Immature natural killer cell (primary cell): ENCODE data around the gene CACNA1I. TPM values are rescaled to one million over a fixed set of nuclear protein-coding genes. Genes with fewer than 3 reads are reported as not detected.

Experiments
- DNase-seq, 3 donors: peaks; one replicate each; pipeline ENCODE4 v3.0.0; 2022; ENCODE audit warnings: mixed read lengths in 1 of 3
- H3K27ac Mint-ChIP-seq, 6 donors: one replicate each; pipeline ENCODE4 v1.8.0; 2020; ENCODE audit warnings: mixed read lengths in 6 of 6, mild to moderate bottlenecking in 5 of 6, inconsistent platforms in 4 of 6, moderate library complexity in 3 of 6
- H3K27me3 Mint-ChIP-seq, 3 donors: one replicate each; pipeline ENCODE4 v1.8.0; 2020 to 2021; ENCODE audit warnings: low read depth in 3 of 3, mild to moderate bottlenecking in 3 of 3, mixed read lengths in 3 of 3, moderate library complexity in 3 of 3, inconsistent platforms in 1 of 3
- H3K36me3 Mint-ChIP-seq, 3 donors: one replicate each; pipeline ENCODE4 v1.8.0; 2020; ENCODE audit warnings: mixed read lengths in 3 of 3, inconsistent platforms in 2 of 3, mild to moderate bottlenecking in 2 of 3
- H3K4me1 Mint-ChIP-seq, 2 donors: one replicate each; pipeline ENCODE4 v1.8.0; 2020; ENCODE audit warnings: inconsistent platforms in 2 of 2, mild to moderate bottlenecking in 2 of 2, mixed read lengths in 2 of 2, moderate library complexity in 1 of 2
- H3K4me3 Mint-ChIP-seq, 5 donors: one replicate each; pipeline ENCODE4 v1.8.0; 2020; ENCODE audit warnings: mild to moderate bottlenecking in 5 of 5, mixed read lengths in 5 of 5, inconsistent platforms in 3 of 5, moderate library complexity in 3 of 5
- H3K9me3 Mint-ChIP-seq, 6 donors: one replicate each; pipeline ENCODE4 v1.8.0; 2020; ENCODE audit warnings: mild to moderate bottlenecking in 6 of 6, mixed read lengths in 6 of 6, inconsistent platforms in 4 of 6, moderate library complexity in 3 of 6
- polyA plus RNA-seq, 3 donors: library from polyadenylated mRNA; unstranded; fragments of 300-500 nt; fragmentation: Illumina TruSeq; gene quantifications; one replicate each; pipeline ENCODE4 v1.2.3, GENCODE V29; 2021

CACNA1I gene
- polyA plus RNA-seq, 3 donors from 2014 or later = not detected

GRCh38 chr22:39712751-39713525 lies 142.4 kb downstream of the CACNA1I start:
- Mint-ChIP-seq H3K27ac (no peak overlapping the region), H3K9me3 (peaks cover 0 to 1% (median 0%) of the 10 kb centered on the region in 6 donors), H3K4me3 (no peak overlapping the region), H3K27me3 (peaks cover 3 to 5% (median 5%) of the 10 kb centered on the region in 3 donors), H3K4me1 (no peaks in the 10 kb centered on the region), H3K36me3 (no peaks in the 10 kb centered on the region)
- DNase-seq = no peak

DNA sequence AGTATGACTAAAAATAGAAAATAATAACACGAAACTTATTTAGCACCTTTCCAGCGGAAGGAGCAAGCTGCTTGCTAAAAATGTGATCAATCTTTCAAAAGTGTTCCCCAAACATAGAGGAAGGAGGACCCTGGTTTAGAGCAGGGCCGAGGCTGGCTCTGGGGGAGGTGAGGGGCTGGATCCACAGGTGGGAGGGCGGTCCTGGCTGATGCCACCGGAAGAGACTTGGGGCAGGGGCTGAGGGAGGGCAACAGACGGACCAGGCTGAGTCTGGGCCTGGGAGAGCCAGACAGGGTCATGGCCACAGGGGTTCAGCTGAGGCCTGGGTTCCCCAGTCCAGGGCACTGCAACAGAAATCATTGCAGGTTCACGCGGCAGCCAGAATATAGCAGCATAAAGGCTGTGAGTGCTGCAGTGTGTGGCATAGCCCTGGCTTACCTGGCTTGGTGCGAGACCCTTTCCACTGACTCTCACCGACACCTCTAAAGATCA lies 143.3 kb downstream of the CACNA1I start:
- Mint-ChIP-seq H3K27me3 (peaks cover 3 to 5% (median 5%) of the 10 kb centered on the region in 3 donors), H3K9me3 (peaks cover 0 to 1% (median 0%) of the 10 kb centered on the region in 6 donors), H3K4me3 (no peak overlapping the region), H3K27ac (no peak overlapping the region), H3K36me3 (no peaks in the 10 kb centered on the region), H3K4me1 (peaks cover 0 to 1% of the 10 kb centered on the region in 2 donors)
- DNase-seq = no peak

- Mint-ChIP-seq H3K27ac (no peak overlapping the region), H3K4me3 (no peak overlapping the region), H3K4me1 (peaks cover 4% of the 10 kb centered on the region in 2 donors), H3K36me3 (no peaks in the 10 kb centered on the region), H3K9me3 (peaks cover 0 to 1% (median 0%) of the 10 kb centered on the region in 6 donors), H3K27me3 (peaks cover 3 to 5% (median 4%) of the 10 kb centered on the region in 3 donors)
- no peak for DNase-seq
These were observed 143.8 kb downstream of the CACNA1I start for GRCh38 chr22:39714321-39714720.

DNA sequence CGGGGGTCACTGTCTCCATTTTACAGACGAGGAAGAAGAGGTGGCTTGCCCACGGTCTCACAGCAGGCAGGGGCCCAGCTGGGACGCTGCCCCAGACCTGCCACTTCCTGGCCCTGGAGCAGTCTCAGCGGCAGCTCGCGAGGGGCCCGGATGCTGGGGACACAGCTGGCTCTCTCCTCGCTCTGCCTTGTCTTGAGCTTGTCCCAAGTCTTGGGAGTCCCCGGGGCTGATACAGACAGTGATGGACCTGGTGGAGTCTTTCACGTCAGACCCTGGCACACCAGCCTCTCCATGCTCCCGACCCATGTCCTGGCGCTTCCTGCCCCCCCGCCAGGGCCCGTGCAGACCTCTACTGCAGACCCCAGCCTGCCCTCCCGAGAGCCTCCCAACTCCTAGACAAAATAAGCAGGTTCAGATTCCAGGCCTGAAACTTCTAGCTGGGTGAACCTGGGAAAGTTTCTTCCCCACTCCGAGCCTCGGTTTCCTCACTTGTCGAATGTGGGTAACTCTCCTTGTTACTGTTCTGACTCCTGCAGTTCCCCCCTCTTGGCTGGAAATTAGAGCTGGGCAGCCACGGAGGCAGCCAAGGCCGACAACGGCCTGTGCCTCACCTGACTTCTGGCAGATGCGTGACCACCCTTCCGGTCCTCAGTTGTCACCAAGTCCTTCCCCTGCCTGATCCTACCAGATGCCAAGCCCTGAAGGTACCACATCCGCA lies 145.4 kb downstream of the CACNA1I start:
- peaks cover 0 to 1% (median 0%) of the 10 kb centered on the region in 6 donors for H3K9me3 Mint-ChIP-seq
- DNase-seq = no peak
- H3K27ac Mint-ChIP-seq = no peak overlapping the region
- peaks cover 0 to 14% (median 1%) of the 10 kb centered on the region in 3 donors for H3K27me3 Mint-ChIP-seq
- H3K4me3 Mint-ChIP-seq = no peak overlapping the region
- no peaks in the 10 kb centered on the region for H3K36me3 Mint-ChIP-seq
- peaks cover 11 to 14% of the 10 kb centered on the region in 2 donors for H3K4me1 Mint-ChIP-seq

DNA sequence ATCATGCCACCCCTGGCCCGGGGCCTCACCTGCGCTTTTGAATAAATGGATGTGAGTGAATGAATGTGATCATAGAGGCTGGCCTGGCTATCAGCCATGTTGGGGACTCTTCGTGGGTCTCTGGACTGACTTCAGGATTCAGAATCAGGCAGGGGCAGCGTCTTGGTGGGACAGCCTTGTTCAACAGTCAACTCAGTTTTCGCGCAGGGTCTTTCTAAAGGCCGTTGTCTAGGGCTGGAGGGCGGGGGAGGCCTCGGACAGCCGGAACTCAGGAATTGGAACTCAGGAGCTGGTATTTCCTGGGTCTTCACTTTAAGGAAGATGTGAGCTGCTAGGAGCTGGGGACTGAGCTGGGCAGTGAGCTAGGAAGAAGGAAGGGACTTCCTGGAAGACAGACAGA lies 146.0 kb downstream of the CACNA1I start:
- peaks cover 11 to 14% of the 10 kb centered on the region in 2 donors for H3K4me1 Mint-ChIP-seq
- no peak overlapping the region for H3K4me3 Mint-ChIP-seq
- peaks cover 0 to 14% (median 1%) of the 10 kb centered on the region in 3 donors for H3K27me3 Mint-ChIP-seq
- H3K36me3 Mint-ChIP-seq = no peaks in the 10 kb centered on the region
- no peak for DNase-seq
- H3K27ac Mint-ChIP-seq = no peak overlapping the region
- peaks cover 0 to 1% (median 0%) of the 10 kb centered on the region in 6 donors for H3K9me3 Mint-ChIP-seq

GRCh38 chr22:39717099-39717498 lies 146.5 kb downstream of the CACNA1I start:
- Mint-ChIP-seq H3K4me3 (no peak overlapping the region), H3K36me3 (no peaks in the 10 kb centered on the region), H3K27ac (no peak overlapping the region), H3K4me1 (peaks cover 11 to 14% of the 10 kb centered on the region in 2 donors), H3K27me3 (peaks cover 0 to 14% (median 1%) of the 10 kb centered on the region in 3 donors), H3K9me3 (no peaks in the 10 kb centered on the region)
- DNase-seq = no peak

- no peaks in the 10 kb centered on the region for H3K9me3 Mint-ChIP-seq
- peaks cover 11 to 14% of the 10 kb centered on the region in 2 donors for H3K4me1 Mint-ChIP-seq
- peaks cover 0 to 14% (median 0%) of the 10 kb centered on the region in 3 donors for H3K27me3 Mint-ChIP-seq
- no peak for DNase-seq
- peak overlapping the region in 1 of 6 donors; percentile 30 for H3K27ac Mint-ChIP-seq
- peak overlapping the region in 1 of 5 donors; percentile 43 for H3K4me3 Mint-ChIP-seq
- no peaks in the 10 kb centered on the region for H3K36me3 Mint-ChIP-seq
These were observed 147.7 kb downstream of the CACNA1I start for GRCh38 chr22:39718206-39718605.

DNA sequence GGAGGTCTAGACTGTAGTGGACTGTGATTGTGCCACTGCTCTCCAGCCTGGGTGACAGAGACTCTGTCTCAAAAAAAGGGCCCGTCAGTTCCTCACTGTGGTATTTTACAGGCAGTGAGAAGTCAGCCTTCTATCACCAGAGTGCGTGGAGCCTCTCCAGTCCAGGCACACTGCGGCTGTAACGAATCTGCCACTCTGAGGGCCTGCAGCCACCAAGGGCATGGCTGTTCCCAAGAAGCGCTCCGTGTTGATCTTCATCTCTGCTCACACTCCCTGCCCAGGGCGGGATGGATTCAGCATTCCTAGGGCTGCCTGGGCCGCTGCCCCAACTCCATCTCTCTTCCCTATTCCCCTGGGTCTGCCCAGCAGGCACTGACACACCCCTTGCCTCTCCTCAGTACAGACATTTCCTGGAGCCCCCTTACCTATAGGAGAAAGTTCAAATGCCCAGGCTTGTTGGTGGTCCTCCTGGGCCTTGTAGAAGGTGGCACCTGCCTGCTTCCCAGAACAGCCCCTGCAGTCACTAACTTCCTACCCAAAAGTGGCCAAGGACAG lies 148.4 kb downstream of the CACNA1I start:
- peak overlapping the region in 1 of 5 donors; percentile 7 for H3K4me3 Mint-ChIP-seq
- DNase-seq = no peak
- H3K36me3 Mint-ChIP-seq = no peaks in the 10 kb centered on the region
- peaks cover 11 to 14% of the 10 kb centered on the region in 2 donors for H3K4me1 Mint-ChIP-seq
- H3K27me3 Mint-ChIP-seq = peaks cover 0 to 14% (median 0%) of the 10 kb centered on the region in 3 donors
- H3K9me3 Mint-ChIP-seq = no peaks in the 10 kb centered on the region
- H3K27ac Mint-ChIP-seq = peak overlapping the region in 3 of 6 donors; percentile 34 to 49 (median 44)

- peak overlapping the region in 1 of 5 donors; percentile 13 for H3K4me3 Mint-ChIP-seq
- H3K27ac Mint-ChIP-seq = peak overlapping the region in 3 of 6 donors; percentile 34 to 49 (median 44)
- DNase-seq = peak; percentile 17 to 34 (median 25)
- H3K27me3 Mint-ChIP-seq = peaks cover 0 to 14% (median 0%) of the 10 kb centered on the region in 3 donors
- H3K9me3 Mint-ChIP-seq = no peaks in the 10 kb centered on the region
- H3K4me1 Mint-ChIP-seq = peaks cover 11 to 14% of the 10 kb centered on the region in 2 donors
- H3K36me3 Mint-ChIP-seq = no peaks in the 10 kb centered on the region
These were observed 149.3 kb downstream of the CACNA1I start for GRCh38 chr22:39719559-39720450.

DNA sequence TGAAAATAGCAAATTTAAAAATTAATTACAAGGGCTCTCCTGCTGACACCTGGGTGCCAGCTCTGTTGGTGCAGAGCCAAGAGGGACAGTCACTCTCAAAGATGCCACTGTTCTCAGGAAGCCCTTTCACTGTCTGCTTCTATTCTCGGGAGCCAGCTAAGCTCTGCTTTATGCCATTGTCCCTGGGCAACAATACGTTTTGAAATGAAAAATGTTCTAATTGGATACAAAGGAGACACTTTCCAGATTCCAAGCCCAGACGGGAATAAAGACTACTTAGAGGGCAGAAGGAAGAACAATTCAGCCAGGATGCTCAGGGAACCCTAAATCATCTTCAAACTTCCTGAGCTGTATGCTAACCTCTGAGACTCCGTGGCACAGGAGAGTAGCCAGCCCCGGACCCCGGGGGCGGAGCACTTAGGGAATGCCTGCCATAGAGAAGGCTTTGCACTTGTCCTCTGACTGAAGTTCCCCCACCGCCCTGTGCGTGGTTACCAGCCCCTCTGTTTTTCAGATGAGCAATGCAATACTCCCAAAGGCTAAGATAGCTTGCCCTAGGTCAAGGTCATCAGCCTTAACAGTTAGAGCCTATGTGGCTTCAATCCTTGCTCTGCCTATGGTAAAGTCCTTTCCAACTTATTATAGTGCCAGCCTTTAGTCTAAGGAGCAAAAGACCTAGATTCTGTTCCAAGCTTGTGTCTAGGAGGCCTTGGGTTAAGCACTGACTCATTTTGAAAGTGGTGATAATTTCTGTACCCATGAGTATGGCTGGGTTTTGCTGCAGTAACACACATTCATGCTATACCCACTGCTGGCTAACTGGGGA lies 150.9 kb downstream of the CACNA1I start:
- Mint-ChIP-seq H3K27ac (no peak overlapping the region), H3K9me3 (no peaks in the 10 kb centered on the region), H3K4me1 (peaks cover 11 to 14% of the 10 kb centered on the region in 2 donors), H3K4me3 (no peak overlapping the region), H3K36me3 (no peaks in the 10 kb centered on the region), H3K27me3 (peaks cover 0 to 12% (median 0%) of the 10 kb centered on the region in 3 donors)
- no peak for DNase-seq

GRCh38 chr22:39722032-39722325 lies 151.4 kb downstream of the CACNA1I start:
- H3K9me3 Mint-ChIP-seq = no peaks in the 10 kb centered on the region
- no peaks in the 10 kb centered on the region for H3K36me3 Mint-ChIP-seq
- no peak for DNase-seq
- no peak overlapping the region for H3K27ac Mint-ChIP-seq
- peaks cover 0 to 10% (median 4%) of the 10 kb centered on the region in 3 donors for H3K27me3 Mint-ChIP-seq
- H3K4me3 Mint-ChIP-seq = no peak overlapping the region
- peaks cover 11 to 14% of the 10 kb centered on the region in 2 donors for H3K4me1 Mint-ChIP-seq

GRCh38 chr22:39722501-39722900 lies 151.9 kb downstream of the CACNA1I start:
- Mint-ChIP-seq H3K27me3 (peaks cover 0 to 10% (median 4%) of the 10 kb centered on the region in 3 donors), H3K27ac (no peak overlapping the region), H3K9me3 (no peaks in the 10 kb centered on the region), H3K4me1 (peaks cover 11 to 14% of the 10 kb centered on the region in 2 donors), H3K4me3 (no peak overlapping the region), H3K36me3 (no peaks in the 10 kb centered on the region)
- DNase-seq = no peak
